ENCODE results near the gene HMCN2. TPM values are rescaled to one million over a fixed set of nuclear protein-coding genes. Genes with fewer than 3 reads are reported as not detected.
"Not testable (repeated sequence)": the region's sequence is repeated elsewhere in the genome, so short reads cannot be mapped to it uniquely, and the experiment has no call there.

The HMCN2 gene
- polyA plus RNA-seq, 2 of the 4 experiments (the other 2 are of a cell fraction) = 0.01 TPM; not detected in 1

GRCh38 chr9:130276121-130276520 lies 10.6 kb downstream of the HMCN2 start:
- Histone ChIP-seq H3K27ac (no peak overlapping the region), H3K4me2 (no peak overlapping the region), H3K9me3 (no peaks in the 10 kb centered on the region), H3K4me3 (no peak overlapping the region), H3K4me1 (no peaks in the 10 kb centered on the region)
- TF ChIP-seq CEBPB (IDR thresholded peaks at IDR 0.05) = no peak
- TF ChIP-seq HOXB13 (CRISPR knock-in tag; IDR thresholded peaks at IDR 0.05; ENCODE audit: low read depth) = no peak
- TF ChIP-seq NR3C1 (IDR thresholded peaks at IDR 0.05) = no peak
- no peak for TF ChIP-seq RNF2 (IDR thresholded peaks at IDR 0.05; ENCODE audit: borderline replicate concordance, low read depth)
- TF ChIP-seq, protein P1, sequence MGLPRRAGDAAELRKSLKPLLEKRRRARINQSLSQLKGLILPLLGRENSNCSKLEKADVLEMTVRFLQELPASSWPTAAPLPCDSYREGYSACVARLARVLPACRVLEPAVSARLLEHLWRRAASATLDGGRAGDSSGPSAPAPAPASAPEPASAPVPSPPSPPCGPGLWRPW (IDR thresholded peaks at IDR 0.05) = no peak
- TF ChIP-seq NFE2L2 (conservative IDR thresholded peaks at IDR 0.05; ENCODE audit: low read length) = no peak
- TF ChIP-seq NPAS2 (CRISPR knock-in tag; IDR thresholded peaks at IDR 0.05; ENCODE audit: borderline replicate concordance) = no peak
- no peak for TF ChIP-seq EHMT2 (IDR thresholded peaks at IDR 0.05; ENCODE audit: low read depth)
- TF ChIP-seq ZFP36 (IDR thresholded peaks at IDR 0.05; ENCODE audit: borderline replicate concordance, partially characterized antibody) = no peak
- no peak for TF ChIP-seq E2F6 (IDR thresholded peaks at IDR 0.05; ENCODE audit: borderline replicate concordance, low read depth)
- TF ChIP-seq CTCF (IDR thresholded peaks at IDR 0.05) = no peak
- TF ChIP-seq ELK1 (IDR thresholded peaks at IDR 0.05; ENCODE audit: low read depth, low read length) = no peak
- no peak for TF ChIP-seq ZNF302 (CRISPR knock-in tag; IDR thresholded peaks at IDR 0.05)
- TF ChIP-seq REST (IDR thresholded peaks at IDR 0.05) = no peak
- TF ChIP-seq RCOR1 (IDR thresholded peaks at IDR 0.05; ENCODE audit: low read depth, low read length) = no peak
- no peak for TF ChIP-seq SREBF2 (IDR thresholded peaks at IDR 0.05)
- TF ChIP-seq, protein P2, sequence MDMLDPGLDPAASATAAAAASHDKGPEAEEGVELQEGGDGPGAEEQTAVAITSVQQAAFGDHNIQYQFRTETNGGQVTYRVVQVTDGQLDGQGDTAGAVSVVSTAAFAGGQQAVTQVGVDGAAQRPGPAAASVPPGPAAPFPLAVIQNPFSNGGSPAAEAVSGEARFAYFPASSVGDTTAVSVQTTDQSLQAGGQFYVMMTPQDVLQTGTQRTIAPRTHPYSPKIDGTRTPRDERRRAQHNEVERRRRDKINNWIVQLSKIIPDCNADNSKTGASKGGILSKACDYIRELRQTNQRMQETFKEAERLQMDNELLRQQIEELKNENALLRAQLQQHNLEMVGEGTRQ (IDR thresholded peaks at IDR 0.05) = no peak
- DNase-seq (ENCODE audit: low read depth in 1 of 2, low spot score in 1 of 2) = no peak
- WGBS (ENCODE audit: missing lambda C conversion rate) = 48% methylated on average over 3 of the region's 3 CpGs
- no peak for ATAC-seq
- ChIA-PET POLR2A (no interaction called here), CTCF (no interaction called here)
- FAIRE-seq = no peak

- FAIRE-seq (no peak), DNase-seq (ENCODE audit: low read depth in 1 of 2, low spot score in 1 of 2) (no peak), ATAC-seq (no peak)
- Histone ChIP-seq H3K27ac (no peak overlapping the region), H3K4me3 (no peak overlapping the region), H3K4me1 (no peaks in the 10 kb centered on the region), H3K4me2 (no peak overlapping the region), H3K9me3 (no peaks in the 10 kb centered on the region)
- TF ChIP-seq POLR2AphosphoS2 (conservative IDR thresholded peaks at IDR 0.05; ENCODE audit: low read length) (no peak), BHLHE40 (IDR thresholded peaks at IDR 0.05; ENCODE audit: low read depth, low read length) (no peak)
- TF ChIP-seq, protein P3, sequence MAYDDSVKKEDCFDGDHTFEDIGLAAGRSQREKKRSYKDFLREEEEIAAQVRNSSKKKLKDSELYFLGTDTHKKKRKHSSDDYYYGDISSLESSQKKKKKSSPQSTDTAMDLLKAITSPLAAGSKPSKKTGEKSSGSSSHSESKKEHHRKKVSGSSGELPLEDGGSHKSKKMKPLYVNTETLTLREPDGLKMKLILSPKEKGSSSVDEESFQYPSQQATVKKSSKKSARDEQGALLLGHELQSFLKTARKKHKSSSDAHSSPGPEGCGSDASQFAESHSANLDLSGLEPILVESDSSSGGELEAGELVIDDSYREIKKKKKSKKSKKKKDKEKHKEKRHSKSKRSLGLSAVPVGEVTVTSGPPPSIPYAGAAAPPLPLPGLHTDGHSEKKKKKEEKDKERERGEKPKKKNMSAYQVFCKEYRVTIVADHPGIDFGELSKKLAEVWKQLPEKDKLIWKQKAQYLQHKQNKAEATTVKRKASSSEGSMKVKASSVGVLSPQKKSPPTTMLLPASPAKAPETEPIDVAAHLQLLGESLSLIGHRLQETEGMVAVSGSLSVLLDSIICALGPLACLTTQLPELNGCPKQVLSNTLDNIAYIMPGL (CRISPR knock-in tag; IDR thresholded peaks at IDR 0.05; ENCODE audit: borderline replicate concordance) = no peak
- 82% methylated on average over 10 of the region's 11 CpGs for WGBS (ENCODE audit: missing lambda C conversion rate)
- CTCF ChIA-PET = no interaction called here
- POLR2A ChIA-PET = no interaction called here
These were observed 11.4 kb downstream of the HMCN2 start for GRCh38 chr9:130276955-130277354.

- WGBS (ENCODE audit: missing lambda C conversion rate) = 97% methylated on average over 1 of the region's 1 CpG
- DNase-seq (ENCODE audit: low read depth in 1 of 2, low spot score in 1 of 2); H3K4me3 ChIP-seq; H3K9me3 ChIP-seq; CTCF ChIA-PET; FAIRE-seq; ATAC-seq; H3K4me2 ChIP-seq; H3K27ac ChIP-seq; H3K4me1 ChIP-seq: not testable (repeated sequence)
- POLR2A ChIA-PET = interaction anchor here (0.6 kb wide), 1 partner anchor 405 kb away, joined by 7 read pairs; no protein-coding TSS in a partner anchor
These were observed 12.0 kb downstream of the HMCN2 start for GRCh38 chr9:130277525-130277924.
